ENCODE results near the gene SYTL5.

SYTL5 gene

GRCh38 chrX:38018766-38019425 is 12.5 kb downstream of the SYTL5 start:
- intact Hi-C loops (cut with DNase I), result no loop called here
- DNase-seq, result peak in 1 of 10 donors; percentile 44

- no peak for DNase-seq
- intact Hi-C loops (cut with DNase I), result no loop called here
Observed at GRCh38 chrX:38028300-38028699, 21.9 kb downstream of the SYTL5 start.

- DNase-seq, result no peak
Observed at GRCh38 chrX:38036466-38036865, 30.1 kb downstream of the SYTL5 start.

DNA sequence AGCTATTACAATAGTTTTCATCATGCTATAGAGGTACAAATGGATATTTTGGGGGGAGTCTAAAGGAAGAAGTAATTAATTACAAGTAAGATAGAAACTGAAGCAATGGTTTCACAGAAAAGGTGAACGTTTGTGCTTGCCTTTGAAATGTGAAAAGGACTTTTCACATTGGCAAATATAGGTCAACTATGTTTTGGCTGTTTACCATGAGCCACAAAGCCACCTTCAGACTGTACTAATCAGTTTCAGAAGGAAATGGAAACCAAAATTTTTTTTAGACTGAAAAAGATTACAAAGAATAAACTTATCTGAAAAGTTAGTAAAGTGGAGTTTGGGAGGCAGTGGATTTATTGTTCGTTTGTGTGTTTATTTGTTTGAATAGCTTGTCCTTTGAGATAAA is 32.1 kb downstream of the SYTL5 start:
- intact Hi-C loops (cut with DNase I), result no loop called here
- no peak for DNase-seq

More at GRCh38 chrX:38036466-38036865, 30.1 kb downstream of the SYTL5 start:
- intact Hi-C loops (cut with DNase I), result no loop called here

GRCh38 chrX:38041237-38041636 is 34.9 kb downstream of the SYTL5 start:
- no peak for DNase-seq
- intact Hi-C loops (cut with DNase I), result no loop called here

- intact Hi-C loops (cut with DNase I), result no loop called here
- DNase-seq, result no peak
Observed at GRCh38 chrX:38044701-38045100, 38.3 kb downstream of the SYTL5 start.

DNA sequence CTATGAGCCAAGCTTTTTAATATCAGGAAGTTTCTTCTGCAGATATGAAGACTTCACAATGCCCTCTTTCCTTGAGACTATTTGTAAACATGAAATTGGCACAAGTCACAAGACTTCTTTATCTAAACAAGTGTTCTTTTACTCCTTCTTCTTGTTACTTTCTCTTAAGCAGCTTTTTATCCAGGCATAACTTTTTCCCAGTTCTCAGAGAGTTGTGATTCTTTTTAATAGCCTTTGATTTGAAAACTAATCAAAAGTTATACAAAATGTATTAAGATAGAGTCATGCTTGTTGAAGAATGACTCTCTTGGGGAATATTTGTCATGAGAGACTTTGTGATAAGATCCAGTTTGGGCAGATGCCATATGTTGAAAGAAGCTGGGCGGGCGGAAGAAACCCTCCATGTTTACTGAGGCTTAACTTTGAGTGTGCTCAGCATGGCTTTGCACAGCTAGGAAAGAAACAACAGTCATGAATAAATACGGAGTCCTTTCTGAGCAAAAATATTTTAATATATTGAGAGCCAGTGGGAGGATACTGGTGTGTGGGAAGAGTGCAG is 39.3 kb downstream of the SYTL5 start:
- intact Hi-C loops (cut with DNase I), result no loop called here
- DNase-seq, result no peak

GRCh38 chrX:38048886-38049285 is 42.5 kb downstream of the SYTL5 start:
- DNase-seq, result no peak
- intact Hi-C loops (cut with DNase I), result no loop called here

GRCh38 chrX:38050806-38051205 is 44.5 kb downstream of the SYTL5 start:
- intact Hi-C loops (cut with DNase I), result no loop called here
- DNase-seq, result no peak

GRCh38 chrX:38052096-38052495 is 45.7 kb downstream of the SYTL5 start:
- intact Hi-C loops (cut with DNase I), result no loop called here
- no peak for DNase-seq

GRCh38 chrX:38055170-38055847 is 49.0 kb downstream of the SYTL5 start:
- intact Hi-C loops (cut with DNase I), result no loop called here
- DNase-seq, result no peak

DNA sequence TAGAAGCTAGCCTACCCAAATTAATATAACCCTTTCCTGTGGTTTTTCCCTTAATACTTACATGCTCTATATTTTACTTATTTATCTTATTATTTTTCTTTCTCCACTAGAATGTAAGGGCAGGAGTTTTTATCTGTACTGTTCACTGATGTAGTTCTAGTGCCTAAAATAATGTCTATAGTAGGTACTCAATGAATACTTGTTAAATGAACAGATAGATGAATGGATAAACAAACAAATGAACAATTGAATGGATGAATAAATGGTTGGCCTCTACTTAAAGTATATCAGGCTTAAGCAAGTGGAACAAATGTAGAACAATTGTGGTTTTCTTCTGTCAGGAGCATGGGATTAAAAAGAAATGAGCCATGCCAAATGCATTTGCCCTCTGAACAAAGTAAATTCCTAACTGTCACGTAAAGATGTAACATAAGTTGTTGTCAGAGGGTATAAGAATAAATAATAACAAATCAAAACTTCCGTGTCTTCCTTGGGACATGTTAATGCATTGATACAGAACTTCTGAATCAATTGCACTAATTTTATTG is 54.1 kb downstream of the SYTL5 start:
- DNase-seq, result no peak
- intact Hi-C loops (cut with DNase I), result no loop called here

- intact Hi-C loops (cut with DNase I), result no loop called here
Observed at GRCh38 chrX:38061335-38061734, 55.0 kb downstream of the SYTL5 start.

GRCh38 chrX:38066934-38067333 is 60.6 kb downstream of the SYTL5 start:
- intact Hi-C loops (cut with DNase I), result no loop called here
- DNase-seq, result no peak

More at GRCh38 chrX:38061335-38061734, 55.0 kb downstream of the SYTL5 start:
- DNase-seq, result no peak

DNA sequence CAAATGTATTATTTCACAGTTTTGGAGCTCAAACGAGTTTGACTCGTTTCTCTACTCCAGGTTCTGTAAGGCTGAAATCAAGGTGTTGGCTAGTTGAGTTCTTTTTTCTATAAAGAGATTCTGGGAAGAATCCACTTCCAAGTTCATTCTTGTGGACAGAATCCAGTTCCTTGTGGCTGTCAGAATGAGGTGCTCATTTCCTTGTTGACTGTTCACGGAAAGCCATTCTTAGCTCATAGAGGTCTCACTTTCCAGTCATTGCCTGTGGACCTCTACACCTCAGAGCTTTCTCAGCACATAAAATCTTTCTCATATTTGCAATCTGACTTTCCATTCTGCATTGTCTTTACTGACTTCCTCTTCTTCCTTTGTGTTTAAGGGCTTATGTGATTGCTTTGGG is 62.9 kb downstream of the SYTL5 start:
- intact Hi-C loops (cut with DNase I), result no loop called here
- no peak for DNase-seq

GRCh38 chrX:38069991-38070390 is 63.6 kb downstream of the SYTL5 start:
- DNase-seq, result no peak
- intact Hi-C loops (cut with DNase I), result no loop called here

DNA sequence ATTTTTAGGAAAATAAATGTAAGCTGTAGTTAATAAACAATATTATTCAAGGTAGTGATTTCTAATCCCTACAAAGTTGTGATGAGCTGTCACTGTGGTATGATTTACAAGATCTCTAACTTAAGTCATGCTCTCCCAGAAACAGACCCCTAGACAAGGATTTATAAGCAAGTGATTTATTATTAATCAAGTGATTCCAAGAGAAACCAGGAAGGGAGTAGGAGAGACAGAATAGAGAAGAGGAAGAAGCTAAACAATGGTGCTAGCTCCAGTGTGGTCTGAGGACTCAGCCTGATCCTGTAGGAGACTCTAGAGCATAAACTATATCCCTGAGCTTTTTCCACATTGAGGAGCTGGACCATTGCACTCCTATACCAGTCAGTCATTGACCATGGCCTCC is 73.1 kb downstream of the SYTL5 start:
- no peak for DNase-seq
- intact Hi-C loops (cut with DNase I), result no loop called here

GRCh38 chrX:38080808-38081207 is 74.5 kb downstream of the SYTL5 start:
- DNase-seq, result no peak
- intact Hi-C loops (cut with DNase I), result no loop called here

DNA sequence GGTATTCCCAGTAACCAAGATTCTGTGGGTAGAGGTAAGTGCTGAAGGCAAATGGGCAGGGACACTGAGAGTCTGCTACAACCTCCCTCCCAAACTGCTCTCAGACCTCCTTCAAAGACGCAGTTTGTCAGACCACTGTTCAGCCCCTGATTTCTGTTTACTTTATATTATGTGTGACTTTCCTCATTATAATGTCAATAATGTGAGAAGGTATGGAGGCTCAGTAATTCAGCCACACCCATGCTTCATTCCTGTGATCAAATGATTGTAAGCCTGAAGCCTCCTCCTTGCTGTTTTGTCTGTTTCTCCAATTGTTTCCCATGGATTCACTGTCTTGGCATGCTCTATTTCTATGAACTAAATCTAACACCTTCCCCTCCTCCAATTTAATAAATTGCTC is 75.6 kb downstream of the SYTL5 start:
- intact Hi-C loops (cut with DNase I), result no loop called here

DNA sequence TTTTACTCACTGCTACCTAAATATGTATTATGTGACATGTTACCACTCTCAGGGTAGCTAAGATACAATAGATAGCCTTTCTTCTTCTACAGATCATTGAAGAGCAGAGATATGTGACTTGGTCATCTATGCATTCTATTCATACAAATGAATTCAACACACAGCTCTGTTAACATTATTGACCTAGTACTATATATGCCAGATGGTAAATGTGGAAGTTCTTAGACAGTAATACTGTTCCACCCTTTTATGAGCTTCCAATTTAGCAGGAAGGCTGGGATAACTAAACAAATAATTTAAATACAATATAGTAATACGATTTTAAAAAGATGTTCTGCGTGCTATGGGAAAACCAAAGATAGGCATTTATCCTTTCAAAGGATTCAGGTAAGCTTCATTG is 76.0 kb downstream of the SYTL5 start:
- DNase-seq, result no peak
- intact Hi-C loops (cut with DNase I), result no loop called here

More for the DNA sequence above, 75.6 kb downstream of the SYTL5 start:
- no peak for DNase-seq

GRCh38 chrX:38085813-38086212 is 79.5 kb downstream of the SYTL5 start:
- no peak for DNase-seq
- intact Hi-C loops (cut with DNase I), result no loop called here
